ENCODE results near the gene BCAR3.
"Not testable (repeated sequence)": the region's sequence is repeated elsewhere in the genome, so short reads cannot be mapped to it uniquely, and the experiment has no call there.

Gene BCAR3

DNA sequence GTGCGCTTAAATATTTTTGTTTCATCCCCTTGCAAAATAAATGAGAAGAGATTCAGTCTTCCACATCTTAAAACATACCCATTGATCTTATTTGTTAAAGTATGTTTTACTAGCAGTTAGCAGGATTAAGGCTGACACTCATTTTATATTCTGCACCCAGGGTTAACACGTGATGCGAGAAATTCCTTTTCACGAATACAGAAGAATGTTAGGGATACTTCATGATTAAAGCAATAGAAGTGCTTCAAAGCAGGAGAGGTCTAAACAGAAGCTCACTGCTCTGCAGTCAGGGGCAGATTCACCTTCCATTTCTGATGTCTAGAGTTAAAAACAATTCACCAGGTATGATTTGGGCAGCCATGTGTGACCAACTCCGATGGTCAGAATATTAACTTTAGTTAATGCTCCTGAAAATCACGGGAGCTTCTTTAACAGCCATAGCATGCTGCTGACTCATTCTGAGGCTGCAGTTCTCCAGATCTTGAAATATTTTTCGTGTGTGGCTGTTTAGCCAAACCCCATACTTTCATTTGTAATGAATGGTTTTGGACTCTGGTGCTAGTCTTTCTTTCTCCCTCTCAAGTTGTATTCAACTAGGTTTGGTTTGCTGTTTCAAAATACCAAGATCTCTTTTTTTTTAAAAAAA, 19.7 kb downstream of the BCAR3 start:
- TF ChIP-seq, protein P1, sequence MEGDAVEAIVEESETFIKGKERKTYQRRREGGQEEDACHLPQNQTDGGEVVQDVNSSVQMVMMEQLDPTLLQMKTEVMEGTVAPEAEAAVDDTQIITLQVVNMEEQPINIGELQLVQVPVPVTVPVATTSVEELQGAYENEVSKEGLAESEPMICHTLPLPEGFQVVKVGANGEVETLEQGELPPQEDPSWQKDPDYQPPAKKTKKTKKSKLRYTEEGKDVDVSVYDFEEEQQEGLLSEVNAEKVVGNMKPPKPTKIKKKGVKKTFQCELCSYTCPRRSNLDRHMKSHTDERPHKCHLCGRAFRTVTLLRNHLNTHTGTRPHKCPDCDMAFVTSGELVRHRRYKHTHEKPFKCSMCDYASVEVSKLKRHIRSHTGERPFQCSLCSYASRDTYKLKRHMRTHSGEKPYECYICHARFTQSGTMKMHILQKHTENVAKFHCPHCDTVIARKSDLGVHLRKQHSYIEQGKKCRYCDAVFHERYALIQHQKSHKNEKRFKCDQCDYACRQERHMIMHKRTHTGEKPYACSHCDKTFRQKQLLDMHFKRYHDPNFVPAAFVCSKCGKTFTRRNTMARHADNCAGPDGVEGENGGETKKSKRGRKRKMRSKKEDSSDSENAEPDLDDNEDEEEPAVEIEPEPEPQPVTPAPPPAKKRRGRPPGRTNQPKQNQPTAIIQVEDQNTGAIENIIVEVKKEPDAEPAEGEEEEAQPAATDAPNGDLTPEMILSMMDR (IDR thresholded peaks at IDR 0.05; ENCODE audit: extremely low read depth, insufficient read depth, missing control alignments), result no peak
- in situ Hi-C loops (cut with MboI; ENCODE audit: low pct_unique_long_range_greater_than_20kb, low sequenced_read_pairs, unreplicated experiment), result no loop called here
- peak; percentile 34 for DNase-seq (ENCODE audit: low spot score)

DNA sequence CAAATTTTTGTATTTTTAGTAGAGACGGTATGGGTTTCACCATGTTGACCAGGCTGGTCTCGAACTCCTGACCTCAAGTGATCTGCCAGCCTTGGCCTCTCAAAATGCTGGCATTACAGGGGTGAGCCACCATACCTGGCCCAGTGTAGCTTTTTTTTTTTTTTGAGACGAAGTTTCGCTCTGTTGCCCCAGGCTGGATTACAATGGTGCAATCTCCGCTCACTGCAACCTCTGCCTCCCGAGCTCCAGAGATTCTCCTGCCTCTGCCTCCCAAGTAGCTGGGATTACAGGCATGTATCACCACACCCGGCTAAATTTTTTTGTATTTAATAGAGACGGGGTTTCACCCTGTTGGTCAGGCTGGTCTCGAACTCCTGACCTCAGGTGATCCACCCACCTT, 20.3 kb downstream of the BCAR3 start:
- in situ Hi-C loops (cut with MboI; ENCODE audit: low pct_unique_long_range_greater_than_20kb, low sequenced_read_pairs, unreplicated experiment); DNase-seq (ENCODE audit: low spot score): not testable (repeated sequence)

DNA sequence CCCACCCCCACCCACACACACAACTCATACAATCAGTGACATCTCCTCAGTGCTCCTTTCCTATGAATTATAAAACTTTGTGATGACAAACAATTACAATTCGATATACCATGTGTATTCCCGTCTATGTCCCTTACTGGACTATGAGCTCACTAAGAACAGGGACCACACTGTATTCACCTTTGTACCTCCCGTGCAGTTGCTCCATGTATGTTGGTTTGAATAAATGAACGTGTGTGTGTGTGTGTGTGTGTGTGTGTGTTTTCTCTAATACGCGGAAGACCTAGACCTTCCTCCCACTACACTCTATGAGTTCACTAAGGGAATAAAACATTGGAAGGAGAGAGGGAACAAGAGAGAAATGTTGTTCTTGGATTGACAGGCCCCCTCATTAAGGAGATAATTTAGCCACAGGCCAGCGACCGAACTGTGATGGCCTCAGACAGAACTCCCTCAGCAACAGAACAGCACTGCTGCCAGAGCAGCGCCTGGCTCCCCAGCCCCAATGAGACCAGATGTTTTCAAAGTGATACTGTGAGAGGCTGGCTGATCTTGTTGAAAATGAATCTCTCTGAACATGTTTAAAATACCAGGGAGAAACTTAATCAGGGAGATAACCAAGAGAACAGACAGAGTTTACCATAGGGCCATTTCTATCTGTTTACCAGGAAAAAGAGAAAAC, 21.7 kb downstream of the BCAR3 start:
- in situ Hi-C loops (cut with MboI; ENCODE audit: low pct_unique_long_range_greater_than_20kb, low sequenced_read_pairs, unreplicated experiment), result no loop called here
- no peak for DNase-seq (ENCODE audit: low spot score)
- TF ChIP-seq, protein P1 (IDR thresholded peaks at IDR 0.05; ENCODE audit: extremely low read depth, insufficient read depth, missing control alignments), result no peak

DNA sequence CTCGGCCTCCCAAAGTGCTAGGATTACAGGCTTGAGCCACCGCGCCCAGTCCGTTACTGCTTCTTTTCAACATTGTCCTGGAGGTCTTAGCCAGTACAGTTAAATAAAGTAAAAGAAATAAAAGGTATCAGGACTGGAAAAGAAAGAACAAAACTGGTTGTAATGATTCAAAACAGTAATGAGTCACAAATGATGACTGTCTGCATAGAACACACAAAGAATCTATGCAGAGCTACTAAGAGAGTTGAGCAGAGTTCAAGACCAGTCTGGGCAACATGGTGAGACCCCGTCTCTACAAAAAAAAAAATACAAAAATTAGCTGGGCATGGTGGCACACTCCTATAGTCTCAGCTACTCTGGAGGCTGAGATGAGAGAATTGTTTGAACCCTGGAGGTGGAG, 23.4 kb downstream of the BCAR3 start:
- DNase-seq (ENCODE audit: low spot score), result no peak
- in situ Hi-C loops (cut with MboI; ENCODE audit: low pct_unique_long_range_greater_than_20kb, low sequenced_read_pairs, unreplicated experiment), result no loop called here
- TF ChIP-seq, protein P1 (IDR thresholded peaks at IDR 0.05; ENCODE audit: extremely low read depth, insufficient read depth, missing control alignments), result no peak

DNA sequence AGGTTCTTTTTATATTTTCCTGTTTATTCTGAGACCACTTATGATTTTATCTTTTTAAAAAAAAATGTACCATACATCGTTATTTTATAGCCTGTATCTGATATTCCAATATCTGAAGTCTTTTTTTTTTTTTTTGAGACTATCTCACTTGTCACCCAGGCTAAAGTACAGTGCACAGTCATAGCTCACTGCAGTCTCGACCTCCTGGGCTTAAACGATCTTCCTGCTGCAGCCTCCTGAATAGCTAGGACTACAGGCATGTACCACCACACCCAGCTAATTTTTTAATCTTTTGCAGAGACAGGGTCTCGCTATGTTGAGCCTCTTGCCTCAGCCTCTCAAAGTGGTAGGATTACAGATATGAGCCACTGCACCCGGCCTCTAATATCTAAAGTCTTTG, 25.1 kb downstream of the BCAR3 start:
- TF ChIP-seq, protein P1 (IDR thresholded peaks at IDR 0.05; ENCODE audit: extremely low read depth, insufficient read depth, missing control alignments), result no peak
- in situ Hi-C loops (cut with MboI; ENCODE audit: low pct_unique_long_range_greater_than_20kb, low sequenced_read_pairs, unreplicated experiment), result no loop called here
- DNase-seq (ENCODE audit: low spot score), result no peak

DNA sequence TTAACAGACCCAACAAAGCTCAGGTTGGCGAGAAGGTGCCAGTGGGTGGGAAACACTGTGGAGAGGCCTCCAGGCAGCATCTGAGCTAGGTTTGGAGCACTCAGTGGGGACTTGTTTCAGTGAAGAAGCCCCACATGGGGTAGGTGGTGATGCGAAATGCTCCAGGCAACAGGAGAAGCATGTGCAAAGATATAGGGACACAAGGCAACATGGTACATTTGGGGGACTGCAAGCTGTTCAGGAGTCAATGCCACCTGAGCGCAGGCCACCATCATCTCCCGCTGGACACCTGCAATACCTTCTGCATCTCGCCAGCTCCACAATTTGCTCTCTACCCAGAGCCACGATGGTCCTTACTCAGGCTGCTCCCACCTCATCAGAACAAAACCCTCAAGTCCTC, 28.0 kb downstream of the BCAR3 start:
- in situ Hi-C loops (cut with MboI; ENCODE audit: low pct_unique_long_range_greater_than_20kb, low sequenced_read_pairs, unreplicated experiment), result no loop called here
- TF ChIP-seq, protein P1 (IDR thresholded peaks at IDR 0.05; ENCODE audit: extremely low read depth, insufficient read depth, missing control alignments), result no peak
- DNase-seq (ENCODE audit: low spot score), result no peak

DNA sequence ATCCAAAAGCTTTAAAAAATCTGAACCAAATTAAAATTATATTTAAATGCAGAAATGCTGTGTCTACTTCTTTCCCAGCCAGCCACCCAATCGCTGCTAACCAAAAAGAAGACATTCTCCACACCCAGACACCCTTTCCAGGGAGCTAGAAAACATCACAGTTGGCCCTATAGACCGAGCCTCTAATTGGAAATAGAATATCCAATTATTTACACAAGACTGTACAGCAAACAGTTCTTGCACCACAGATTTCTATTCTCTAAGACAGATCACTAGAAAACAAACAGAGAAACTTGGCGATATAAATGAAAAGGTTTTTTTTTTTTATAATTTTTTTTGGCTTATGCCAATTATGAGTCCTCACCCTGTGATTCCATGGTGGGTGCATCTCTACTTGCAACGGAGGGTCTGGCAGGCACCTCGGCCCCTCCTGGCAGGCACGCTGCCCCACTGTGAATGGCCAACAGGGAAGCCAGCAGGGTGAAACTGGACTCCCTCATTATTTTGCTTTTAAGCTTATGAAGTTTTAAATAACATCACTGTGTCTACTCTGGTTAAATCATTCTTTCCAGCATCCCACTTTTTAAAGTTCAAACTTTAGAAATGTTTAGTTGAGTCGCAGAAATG, 29.2 kb downstream of the BCAR3 start:
- TF ChIP-seq, protein P1 (IDR thresholded peaks at IDR 0.05; ENCODE audit: extremely low read depth, insufficient read depth, missing control alignments), result no peak
- in situ Hi-C loops (cut with MboI; ENCODE audit: low pct_unique_long_range_greater_than_20kb, low sequenced_read_pairs, unreplicated experiment), result no loop called here
- DNase-seq (ENCODE audit: low spot score), result no peak
